Activated CD4-positive, alpha-beta T cell treated with anti-CD3 and anti-CD28 coated beads for 36 hours (primary cell): ENCODE data around the gene ZCCHC3. TPM values are rescaled to one million over a fixed set of nuclear protein-coding genes. Genes with fewer than 3 reads are reported as not detected.
A peak's percentile ranks its signal among the peaks of the same experiment; 100 is the strongest.

Experiments
- ATAC-seq: fragments of 200-7000 bp; cut with Tn5 transposase; one replicate; pipeline ENCODE4 v1.10.0; 2021; ENCODE audit warnings: mild to moderate bottlenecking, moderate library complexity
- CTCF ChIA-PET: fragments of 350-600 bp; sonication (Branson Sonifier 250); formaldehyde crosslinking; loops from one replicate; lab custom pipeline; 2021; ENCODE audit warnings: antibody characterized with exemption; lab: Charles Lee
- POLR2A ChIA-PET: fragments of 350-600 bp; sonication (Branson Sonifier 250); formaldehyde crosslinking; loops from one replicate; lab custom pipeline; 2021; ENCODE audit warnings: antibody characterized with exemption, inconsistent platforms; lab: Charles Lee
- DNase-seq: peaks from one replicate; pipeline ENCODE4 v3.0.0-alpha.2; 2020
- H3K27ac Mint-ChIP-seq: one replicate; pipeline ENCODE4 v1.8.0; 2021; ENCODE audit warnings: mixed read lengths
- H3K27me3 Mint-ChIP-seq: one replicate; pipeline ENCODE4 v1.8.0; 2021; ENCODE audit warnings: mixed read lengths
- H3K36me3 Mint-ChIP-seq: one replicate; pipeline ENCODE4 v1.8.0; 2021; ENCODE audit warnings: low read depth, mixed read lengths
- H3K4me1 Mint-ChIP-seq: one replicate; pipeline ENCODE4 v1.8.0; 2021; ENCODE audit warnings: mixed read lengths
- H3K4me3 Mint-ChIP-seq: one replicate; pipeline ENCODE4 v1.8.0; 2021; ENCODE audit warnings: mild to moderate bottlenecking, moderate library complexity, mixed read lengths
- H3K9me3 Mint-ChIP-seq: one replicate; pipeline ENCODE4 v1.8.0; 2021; ENCODE audit warnings: low read depth, mixed read lengths
- intact Hi-C, 2 experiments: fragments of 100-400 bp; cut with DNase I in 1 of 2; cut with micrococcal nuclease in 1 of 2; formaldehyde crosslinking; loops; one replicate each; pipeline versions ENCODE4 v1.14.2 to v1.15.1; 2022 to 2024; cut with DNase I, micrococcal nuclease
- total RNA-seq, 2 experiments: library from RNA; stranded (reverse); gene quantifications; one replicate each; pipeline ENCODE4 v1.2.3, GENCODE V29; 2021

The ZCCHC3 gene
- total RNA-seq, 2 experiments from 2014 or later = 15.6 to 16.4 TPM

- ChIA-PET CTCF (no interaction called here), POLR2A (interaction anchor here (0.6 kb wide), 1 partner anchor 28 kb away, joined by 4 read pairs; no protein-coding TSS in a partner anchor)
- Mint-ChIP-seq H3K36me3 (no peaks in the 10 kb centered on the region), H3K27ac (no peak overlapping the region), H3K27me3 (no peaks in the 10 kb centered on the region), H3K9me3 (no peaks in the 10 kb centered on the region), H3K4me3 (no peak overlapping the region), H3K4me1 (peaks cover 11% of the 10 kb centered on the region)
- intact Hi-C loops = no loop called here
- DNase-seq (no peak), ATAC-seq (no peak)
Observed at GRCh38 chr20:313948-314347, 16.6 kb downstream of the ZCCHC3 start.

DNA sequence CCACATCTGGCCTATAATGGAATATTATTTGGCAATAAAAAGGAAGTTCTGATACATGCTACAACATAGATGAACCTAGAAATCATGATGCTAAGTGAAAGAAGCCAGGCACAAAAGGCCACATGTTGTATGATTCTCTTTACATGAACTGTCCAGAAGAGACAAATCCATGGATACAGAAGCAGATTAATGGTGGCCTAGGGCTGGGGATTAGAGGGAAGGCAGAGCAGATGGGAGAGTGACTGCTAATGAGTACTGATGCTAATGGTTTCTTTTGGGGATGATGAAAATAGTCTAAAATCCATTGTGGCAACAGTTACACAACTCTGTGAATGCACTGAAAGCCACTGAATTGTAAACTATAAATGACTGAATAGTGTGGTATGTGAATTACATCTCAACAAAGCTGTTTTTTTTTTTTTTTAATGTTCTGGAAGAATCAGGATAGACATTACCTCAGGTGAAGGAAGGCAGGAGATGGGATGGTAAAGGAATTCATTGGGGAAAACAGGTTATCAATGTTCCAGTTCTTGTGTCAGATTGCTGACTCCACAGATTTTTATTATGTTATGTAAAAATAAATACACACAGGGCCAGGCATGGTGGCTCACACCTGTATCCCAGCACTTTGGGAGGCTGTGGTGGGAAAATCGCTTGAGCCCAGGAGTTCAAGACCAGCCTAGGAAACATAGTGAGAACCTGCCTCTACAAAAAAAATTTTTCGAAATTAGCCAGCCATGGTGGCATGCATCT is 19.1 kb downstream of the ZCCHC3 start:
- no peak overlapping the region for H3K27ac Mint-ChIP-seq
- POLR2A ChIA-PET = no interaction called here

GRCh38 chr20:324177-325044 is 27.0 kb downstream of the ZCCHC3 start:
- ChIA-PET CTCF (interaction anchor here (0.6 to 2.1 kb wide), 6 partner anchors 9 to 83 kb away, joined by 4 to 13 read pairs (median 4); no protein-coding TSS in a partner anchor), POLR2A (interaction anchor here (1.2 to 1.9 kb wide), 2 partner anchors 14 to 26 kb away, joined by 3 to 7 read pairs; no protein-coding TSS in a partner anchor)
- H3K36me3 Mint-ChIP-seq = peaks cover 5% of the 10 kb centered on the region
- intact Hi-C loops = loop anchor here (1.0 to 5.0 kb wide), 10 partner anchors 14 to 508 kb away; partner anchors contain the start of genes C20orf96 (in 2 of the 2), CSNK2A1 (in 1 of the 2), FAM110A (in 1 of the 2) and NRSN2 (in 1 of the 2)
- H3K4me1 Mint-ChIP-seq = peaks cover 13% of the 10 kb centered on the region
- H3K4me3 Mint-ChIP-seq = peak overlapping the region; percentile 80
- H3K27ac Mint-ChIP-seq = peak overlapping the region; percentile 83
- H3K27me3 Mint-ChIP-seq = no peaks in the 10 kb centered on the region
- peak; percentile 93 for DNase-seq
- peak; percentile 62 for ATAC-seq
- H3K9me3 Mint-ChIP-seq = no peaks in the 10 kb centered on the region

More for the DNA sequence above, 19.1 kb downstream of the ZCCHC3 start:
- H3K27me3 Mint-ChIP-seq = no peaks in the 10 kb centered on the region
- peaks cover 2% of the 10 kb centered on the region for H3K4me1 Mint-ChIP-seq
- H3K9me3 Mint-ChIP-seq = no peaks in the 10 kb centered on the region
- CTCF ChIA-PET = no interaction called here
- peaks cover 3% of the 10 kb centered on the region for H3K36me3 Mint-ChIP-seq
- H3K4me3 Mint-ChIP-seq = no peak overlapping the region
- ATAC-seq (no peak), DNase-seq (no peak)
- intact Hi-C loops = no loop called here

DNA sequence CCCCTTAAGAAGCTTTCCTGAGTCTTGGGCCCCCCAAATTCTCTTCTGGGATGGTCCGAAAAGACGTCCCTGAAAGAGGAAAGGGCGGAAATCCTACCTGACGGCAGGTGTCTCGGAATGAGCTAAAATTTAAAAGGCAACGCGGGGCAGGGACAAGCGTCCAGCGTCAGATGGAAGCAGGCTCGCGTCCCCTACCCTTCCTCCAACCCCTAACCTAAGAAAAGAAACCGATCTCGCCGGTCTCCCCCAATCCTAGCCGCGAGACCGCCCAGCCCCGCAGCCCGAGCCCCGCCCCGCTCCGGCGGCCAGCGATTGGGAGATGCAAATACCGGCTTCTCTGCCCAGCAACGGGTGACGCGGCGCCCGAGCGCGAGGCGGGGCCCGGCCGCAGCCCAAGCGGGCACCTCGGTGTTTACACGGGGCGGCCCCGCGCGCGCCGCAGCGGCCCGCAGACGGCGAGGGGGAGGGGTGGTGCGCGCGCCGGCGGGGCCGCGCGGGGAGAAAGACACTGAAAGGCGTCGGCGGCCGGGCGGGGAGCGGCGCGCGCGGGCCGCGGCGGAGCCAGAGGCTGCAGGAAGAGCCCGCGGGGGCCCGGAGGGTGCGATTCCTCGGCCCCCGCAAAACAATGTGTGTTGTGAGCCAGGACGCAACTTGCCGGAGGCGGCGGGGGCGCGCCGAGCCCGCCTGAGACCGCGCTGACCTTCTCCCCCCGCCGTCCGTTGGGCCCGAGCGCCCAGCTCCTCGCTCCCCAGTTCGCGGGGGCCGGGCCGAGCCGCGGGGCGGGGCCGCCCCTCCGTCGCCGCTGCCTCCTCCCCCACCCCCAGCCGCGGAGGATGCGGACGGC is 27.9 kb downstream of the ZCCHC3 start, which contains the start of gene SOX12:
Gene SOX12 (plus strand): TSS at position 508 of the 844 bp plus-strand sequence. CDS start 373 bp downstream, outside the sequence.
- CTCF ChIA-PET = interaction anchor here (0.8 to 2.1 kb wide), 4 partner anchors 9 to 59 kb away, joined by 4 to 13 read pairs (median 5); no protein-coding TSS in a partner anchor
- intact Hi-C loops = loop anchor here (1.0 to 5.0 kb wide), 8 partner anchors 15 to 507 kb away; partner anchors contain the start of genes C20orf96 (in 1 of the 2), FAM110A (in 1 of the 2), NRSN2 (in 1 of the 2) and TBC1D20 (in 1 of the 2)
- peak within 1 kb of the TSS; percentile 80 for H3K4me3 Mint-ChIP-seq
- H3K4me1 Mint-ChIP-seq = peaks cover 16% of the 10 kb centered on the region
- H3K27ac Mint-ChIP-seq = peak within 1 kb of the TSS; percentile 83
- no peaks in the 10 kb centered on the region for H3K27me3 Mint-ChIP-seq
- peaks cover 5% of the 10 kb centered on the region for H3K36me3 Mint-ChIP-seq
- no peaks in the 10 kb centered on the region for H3K9me3 Mint-ChIP-seq
- POLR2A ChIA-PET = interaction anchor here (1.9 kb wide), 1 partner anchor 27 kb away, joined by 7 read pairs; no protein-coding TSS in a partner anchor
- DNase-seq (peak; percentile 98), ATAC-seq (peak; percentile 75)

- H3K36me3 Mint-ChIP-seq = peaks cover 2% of the 10 kb centered on the region
- CTCF ChIA-PET = interaction anchor here (1.9 kb wide), 1 partner anchor 8 kb away, joined by 4 read pairs; no protein-coding TSS in a partner anchor
- POLR2A ChIA-PET = interaction anchor here (0.6 to 1.9 kb wide), 2 partner anchors 27 to 100 kb away, joined by 4 to 7 read pairs; no protein-coding TSS in a partner anchor
- intact Hi-C loops = loop anchor here (1.0 to 5.0 kb wide), 9 partner anchors 16 to 506 kb away; partner anchors contain the start of genes C20orf96 (in 1 of the 2), FAM110A (in 1 of the 2), NRSN2 (in 1 of the 2) and TBC1D20 (in 1 of the 2)
- H3K4me3 Mint-ChIP-seq = peak overlapping the region; percentile 73
- H3K27ac Mint-ChIP-seq = no peak overlapping the region
- no peaks in the 10 kb centered on the region for H3K9me3 Mint-ChIP-seq
- H3K27me3 Mint-ChIP-seq = no peaks in the 10 kb centered on the region
- DNase-seq (peak; percentile 74), ATAC-seq (no peak)
- peaks cover 20% of the 10 kb centered on the region for H3K4me1 Mint-ChIP-seq
Observed at GRCh38 chr20:325889-326644, 28.7 kb downstream of the ZCCHC3 start.

- peaks cover 2% of the 10 kb centered on the region for H3K36me3 Mint-ChIP-seq
- POLR2A ChIA-PET = interaction anchor here (0.6 kb wide), 1 partner anchor 99 kb away, joined by 4 read pairs; no protein-coding TSS in a partner anchor
- no peak overlapping the region for H3K27ac Mint-ChIP-seq
- peaks cover 20% of the 10 kb centered on the region for H3K4me1 Mint-ChIP-seq
- ATAC-seq (no peak), DNase-seq (no peak)
- H3K4me3 Mint-ChIP-seq = peak overlapping the region; percentile 73
- no peaks in the 10 kb centered on the region for H3K9me3 Mint-ChIP-seq
- intact Hi-C loops = loop anchor here (1.0 to 5.0 kb wide), 5 partner anchors 29 to 506 kb away; partner anchors contain the start of genes FAM110A (in 1 of the 2), RBCK1 (in 1 of the 2) and ZCCHC3 (in 1 of the 2)
- CTCF ChIA-PET = no interaction called here
- no peaks in the 10 kb centered on the region for H3K27me3 Mint-ChIP-seq
Observed at GRCh38 chr20:326645-327185, 29.3 kb downstream of the ZCCHC3 start.

DNA sequence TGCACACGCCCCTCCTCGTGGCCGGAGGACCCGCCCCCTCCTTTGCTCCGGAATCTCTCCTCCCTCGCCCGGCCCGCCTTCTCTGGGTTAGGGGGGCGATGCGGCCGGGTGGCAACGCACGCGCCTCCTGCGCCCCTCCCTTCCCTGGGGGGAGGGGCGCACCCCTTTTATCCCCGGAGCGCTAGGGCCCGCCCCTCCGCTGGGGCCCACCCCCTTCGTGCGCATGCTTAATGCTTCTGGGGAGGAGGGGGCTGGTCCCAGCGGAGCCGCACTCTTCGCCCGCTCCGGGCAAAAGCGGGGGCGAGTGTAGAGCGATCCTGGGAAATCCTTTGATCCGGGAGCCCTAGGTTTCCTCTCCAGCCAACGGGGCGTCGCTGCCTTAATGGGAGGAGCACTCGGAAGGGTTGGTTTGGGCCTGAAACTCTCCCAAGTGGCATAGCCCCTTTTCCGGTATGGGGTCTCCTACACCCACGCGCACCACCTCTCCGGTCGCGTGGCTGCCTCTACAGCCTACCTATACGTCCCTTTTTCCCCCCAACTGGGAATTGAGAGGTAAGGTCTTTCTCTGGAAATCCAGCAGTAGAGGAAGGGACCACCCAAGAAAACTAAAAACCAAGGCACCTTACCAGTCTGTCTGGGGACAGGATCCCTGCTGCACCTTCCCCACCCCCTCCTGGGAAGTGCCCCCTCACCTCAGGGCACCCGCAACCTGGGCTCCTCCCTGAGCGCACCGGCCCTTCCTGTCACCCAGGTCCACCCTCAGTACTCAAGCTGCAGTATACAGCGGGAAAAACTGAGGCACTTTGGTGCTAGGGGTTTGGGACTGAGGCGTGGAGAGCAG is 30.0 kb downstream of the ZCCHC3 start:
- H3K36me3 Mint-ChIP-seq = peaks cover 2% of the 10 kb centered on the region
- no peak overlapping the region for H3K27ac Mint-ChIP-seq
- CTCF ChIA-PET = interaction anchor here (3.9 to 5.1 kb wide), 2 partner anchors 26 to 62 kb away, joined by 24 to 40 read pairs; no protein-coding TSS in a partner anchor
- POLR2A ChIA-PET = no interaction called here
- intact Hi-C loops = loop anchor here (1.0 to 5.0 kb wide), 5 partner anchors 30 to 505 kb away; partner anchors contain the start of genes FAM110A (in 1 of the 2), RBCK1 (in 1 of the 2) and ZCCHC3 (in 1 of the 2)
- H3K4me1 Mint-ChIP-seq = peaks cover 20% of the 10 kb centered on the region
- ATAC-seq (peak; percentile 32), DNase-seq (peak; percentile 90)
- no peaks in the 10 kb centered on the region for H3K9me3 Mint-ChIP-seq
- H3K27me3 Mint-ChIP-seq = no peaks in the 10 kb centered on the region
- peak overlapping the region; percentile 73 for H3K4me3 Mint-ChIP-seq

GRCh38 chr20:328027-328974 is 30.9 kb downstream of the ZCCHC3 start:
- ChIA-PET CTCF (interaction anchor here (0.7 to 5.1 kb wide), 6 partner anchors 17 to 470 kb away, joined by 3 to 40 read pairs (median 14); partner anchors contain the start of gene NRSN2), POLR2A (no interaction called here)
- Mint-ChIP-seq H3K27ac (no peak overlapping the region), H3K27me3 (no peaks in the 10 kb centered on the region), H3K4me3 (peak overlapping the region; percentile 73), H3K36me3 (peaks cover 2% of the 10 kb centered on the region), H3K9me3 (no peaks in the 10 kb centered on the region), H3K4me1 (peaks cover 20% of the 10 kb centered on the region)
- no peak for DNase-seq
- intact Hi-C loops = loop anchor here (5.0 kb wide), 2 partner anchors 121 to 504 kb away; partner anchors contain the start of gene FAM110A (in 1 of the 2)
- no peak for ATAC-seq
